Measurements from ENCODE around the gene MOB4.
A peak's percentile ranks its signal among the peaks of the same experiment; 100 is the strongest.
"Not testable (repeated sequence)": the region's sequence is repeated elsewhere in the genome, so short reads cannot be mapped to it uniquely, and the experiment has no call there.

The MOB4 gene

DNA sequence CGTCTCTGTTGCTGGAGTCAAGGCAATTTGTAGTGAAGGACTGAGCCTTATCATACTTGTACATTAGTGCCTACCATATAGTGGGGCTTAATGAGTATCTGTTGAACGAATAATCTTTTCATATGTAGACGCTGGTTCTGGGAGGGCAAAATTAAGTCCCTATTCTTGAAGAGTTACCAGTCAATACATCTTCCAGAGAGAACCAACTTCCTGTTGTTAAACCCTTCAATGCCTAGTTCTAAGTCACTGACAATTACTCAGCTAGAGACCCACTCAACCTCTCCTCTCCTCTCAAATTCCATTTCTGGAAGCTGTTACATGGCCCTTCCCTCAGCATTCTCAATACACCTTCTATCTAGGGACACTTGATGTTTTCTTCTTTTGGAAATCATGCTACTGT lies 1.1 kb upstream of the MOB4 start:
- no peak for DNase-seq (ENCODE audit: low read depth)

DNA sequence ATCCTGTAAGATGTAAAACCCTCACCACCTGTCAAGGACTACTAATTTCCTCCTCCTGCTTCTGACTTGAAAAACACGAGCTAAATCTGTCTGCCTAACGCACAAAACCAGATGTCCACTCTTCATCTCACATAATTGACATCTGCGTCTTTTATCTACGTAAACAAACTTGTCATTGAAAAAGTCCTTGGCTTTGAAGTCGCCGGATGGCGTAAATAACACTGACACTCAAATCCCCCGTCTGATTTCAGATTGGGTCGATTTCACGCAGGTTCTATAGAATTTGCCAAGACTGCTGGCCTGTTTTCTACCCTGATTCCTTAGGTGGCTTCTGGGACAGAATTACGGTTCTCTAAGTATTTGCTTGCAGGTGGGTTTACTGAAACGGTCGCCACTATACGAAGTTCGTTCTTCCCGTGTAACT lies 539 bp upstream of the MOB4 start:
- no peak for DNase-seq (ENCODE audit: low read depth)

DNA sequence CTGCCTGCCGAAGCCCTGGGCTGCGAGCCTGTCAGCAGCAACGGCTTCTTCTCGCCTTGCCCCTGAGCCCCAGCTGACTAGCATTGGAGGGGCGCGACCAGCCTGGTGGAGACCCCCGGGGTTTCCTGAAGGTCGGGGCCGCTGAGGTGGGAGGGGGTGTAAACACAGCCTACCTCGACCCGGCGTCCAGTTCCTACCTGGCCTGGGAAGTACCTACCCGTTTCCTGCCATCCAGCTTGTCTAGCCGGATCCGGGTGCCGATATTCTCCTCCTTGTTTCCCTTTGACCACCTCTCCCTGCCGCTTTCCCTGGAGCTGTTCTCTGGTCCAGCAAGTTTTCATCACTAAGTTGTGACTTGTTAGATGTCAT lies 511 bp downstream of the MOB4 start:
- DNase-seq (ENCODE audit: low read depth), result peak; percentile 17

DNA sequence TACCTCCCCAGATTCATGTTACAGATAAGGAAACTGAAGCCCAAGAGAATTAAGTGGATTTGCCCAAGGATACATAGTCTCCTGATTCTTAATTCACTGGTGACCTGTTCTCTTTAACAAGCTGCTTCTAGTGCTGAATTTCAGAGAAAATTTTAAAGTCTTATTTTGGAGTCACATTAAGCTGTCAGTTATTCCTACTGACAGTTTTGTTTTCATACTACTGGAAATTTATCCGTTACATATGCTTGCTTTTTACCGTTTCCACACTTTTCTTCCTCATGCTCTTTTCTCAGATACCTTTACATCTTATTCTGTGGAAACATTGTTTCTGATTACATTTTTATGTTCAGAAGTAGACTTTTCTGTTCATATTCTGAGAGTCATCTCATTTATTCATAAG lies 1.3 kb downstream of the MOB4 start:
- DNase-seq (ENCODE audit: low read depth), result no peak

DNA sequence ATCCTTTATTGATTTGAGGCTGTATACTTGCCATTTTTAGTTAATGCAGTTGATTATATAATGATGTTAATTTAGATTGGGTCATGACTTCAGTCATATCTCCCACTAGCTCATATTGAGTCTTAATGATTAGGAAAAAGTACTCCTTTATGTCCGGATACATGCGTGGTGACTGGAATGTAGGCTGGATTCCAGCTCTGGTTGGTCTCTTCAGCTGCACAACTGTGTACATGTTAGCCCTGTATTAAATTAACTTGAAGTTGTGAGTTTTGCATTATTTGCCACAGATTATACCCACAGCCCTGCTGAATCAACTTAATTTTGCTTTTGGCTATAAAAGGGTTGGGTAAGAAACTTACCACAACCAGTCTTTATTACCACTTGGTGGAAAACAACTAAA lies 22.5 kb downstream of the MOB4 start:
- no peak for DNase-seq (ENCODE audit: low read depth)

DNA sequence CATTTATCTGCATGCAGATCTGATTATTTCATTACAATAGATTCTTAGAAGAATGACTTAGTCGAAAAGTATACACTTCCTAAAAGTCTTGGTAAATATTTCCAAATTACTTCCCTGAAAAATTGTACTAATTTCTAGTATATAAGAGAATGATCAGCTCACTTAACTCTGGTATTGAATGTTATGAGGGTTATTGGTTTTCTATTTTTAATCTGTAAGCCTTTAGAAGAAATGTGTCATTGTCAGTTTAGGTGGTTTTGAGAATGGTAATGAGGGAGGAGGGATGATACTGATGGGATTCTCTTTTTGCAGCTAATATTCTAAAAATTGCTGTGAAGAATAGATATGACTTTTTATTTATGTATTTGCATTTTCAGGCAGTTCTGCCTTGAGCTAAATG lies 23.9 kb downstream of the MOB4 start:
- DNase-seq (ENCODE audit: low read depth), result no peak

DNA sequence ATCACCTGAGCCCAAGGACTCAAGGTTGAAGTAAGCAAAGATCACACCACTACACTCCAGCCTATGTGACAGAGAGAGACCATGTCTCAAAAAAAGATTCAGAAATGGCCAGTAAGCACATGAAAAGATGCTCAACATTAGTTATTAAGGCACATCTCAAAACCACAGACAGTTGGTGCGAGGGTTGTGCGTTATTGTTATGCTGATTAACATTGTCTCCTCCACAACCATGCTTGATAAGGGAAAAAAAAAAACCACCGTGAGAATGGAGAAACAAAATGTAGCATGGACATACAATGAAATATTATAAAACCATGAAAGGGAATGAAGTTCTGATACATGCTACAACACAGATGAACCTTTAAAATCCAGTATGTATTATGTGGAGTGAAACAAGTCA lies 27.3 kb downstream of the MOB4 start:
- no peak for DNase-seq (ENCODE audit: low read depth)

DNA sequence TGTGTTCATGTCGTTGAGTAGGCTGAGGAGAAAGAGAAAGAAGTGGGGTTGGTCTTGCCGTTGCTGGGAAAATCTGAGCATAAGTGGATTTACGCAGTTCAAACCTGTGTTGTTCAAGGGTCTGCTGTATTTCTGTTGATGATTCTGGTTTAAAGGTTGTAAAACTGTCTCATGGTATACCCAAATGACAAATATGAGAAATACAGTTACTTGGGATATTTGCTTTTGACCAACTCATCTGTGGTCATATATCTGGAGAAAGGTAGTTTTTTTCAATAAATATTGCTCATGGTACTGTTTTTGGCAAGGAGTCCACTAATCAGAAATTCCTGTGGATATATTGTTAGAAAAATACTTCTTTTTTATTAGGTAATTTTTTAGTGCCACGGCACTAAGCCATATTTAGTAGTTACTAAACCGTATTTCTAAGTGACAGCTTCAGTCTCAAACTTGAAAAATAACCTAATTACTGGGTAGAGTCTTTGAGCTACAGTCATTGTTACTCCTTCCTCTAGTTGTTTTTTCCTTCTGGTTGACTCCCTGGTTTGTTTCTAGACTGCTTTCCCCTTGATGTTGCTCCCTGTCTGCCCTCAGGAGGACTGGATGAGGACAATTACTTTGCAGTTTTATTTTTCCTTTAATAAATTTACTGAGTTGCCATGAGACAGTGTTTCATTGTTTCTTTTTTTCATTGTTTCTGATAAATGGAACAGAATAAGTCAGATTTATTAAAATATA lies 31.5 kb downstream of the MOB4 start:
- DNase-seq (ENCODE audit: low read depth), result no peak

DNA sequence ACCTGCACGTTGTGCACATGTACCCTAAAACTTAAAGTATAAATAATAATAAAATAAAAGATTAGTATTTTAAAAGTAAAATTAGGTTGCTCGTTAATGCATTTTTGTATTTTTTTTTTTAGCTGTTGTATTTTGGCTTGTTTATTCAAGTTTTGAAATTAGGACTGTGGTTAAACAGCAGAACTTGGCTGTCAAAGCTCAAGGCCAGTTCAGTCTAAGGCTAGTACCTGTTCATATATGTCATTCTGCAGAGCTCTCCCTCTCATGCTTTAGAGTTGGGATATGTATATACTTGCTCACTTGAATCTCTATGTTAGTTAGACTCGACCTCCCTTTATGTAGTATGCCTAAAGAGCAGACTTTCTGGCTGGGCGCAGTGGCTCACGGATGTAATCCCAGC lies 32.7 kb downstream of the MOB4 start:
- no peak for DNase-seq (ENCODE audit: low read depth)

DNA sequence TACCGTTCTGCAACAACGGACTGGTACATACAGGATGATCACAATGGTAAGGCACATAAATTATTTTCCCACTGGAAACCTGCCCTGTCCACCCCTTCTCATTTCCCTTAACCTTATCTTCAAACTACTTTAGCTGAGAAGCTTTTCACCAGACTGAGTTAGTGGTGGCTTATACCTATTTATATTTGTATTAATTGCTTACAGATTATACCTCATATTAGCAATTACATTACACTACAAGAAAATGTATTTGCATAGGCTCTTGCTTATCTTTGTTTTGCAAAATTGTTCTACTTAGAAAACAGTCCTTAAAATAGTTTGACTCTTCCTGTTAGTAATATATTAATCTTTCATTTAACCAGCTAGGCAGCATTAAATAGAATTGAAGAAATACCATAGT lies 35.4 kb downstream of the MOB4 start:
- DNase-seq (ENCODE audit: low read depth), result not testable (repeated sequence)

DNA sequence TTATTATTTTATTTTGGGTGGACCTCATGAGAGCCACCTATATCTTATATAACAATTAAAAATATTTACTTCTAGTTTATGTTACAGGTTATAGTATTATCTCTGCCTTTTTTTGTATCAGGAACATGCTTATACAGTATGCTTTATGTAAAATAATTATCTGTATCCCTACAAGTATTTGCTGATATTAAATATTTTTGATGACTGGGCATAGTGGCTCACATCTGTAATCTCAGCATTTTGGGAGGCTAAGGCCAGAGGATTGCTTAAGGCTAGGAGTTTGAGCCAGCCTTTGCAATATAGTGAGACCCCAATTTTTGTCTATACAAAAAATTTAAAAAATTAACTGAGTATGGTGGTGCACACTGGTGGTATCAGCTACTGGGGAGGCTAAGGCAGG lies 39.6 kb downstream of the MOB4 start:
- DNase-seq (ENCODE audit: low read depth), result no peak

DNA sequence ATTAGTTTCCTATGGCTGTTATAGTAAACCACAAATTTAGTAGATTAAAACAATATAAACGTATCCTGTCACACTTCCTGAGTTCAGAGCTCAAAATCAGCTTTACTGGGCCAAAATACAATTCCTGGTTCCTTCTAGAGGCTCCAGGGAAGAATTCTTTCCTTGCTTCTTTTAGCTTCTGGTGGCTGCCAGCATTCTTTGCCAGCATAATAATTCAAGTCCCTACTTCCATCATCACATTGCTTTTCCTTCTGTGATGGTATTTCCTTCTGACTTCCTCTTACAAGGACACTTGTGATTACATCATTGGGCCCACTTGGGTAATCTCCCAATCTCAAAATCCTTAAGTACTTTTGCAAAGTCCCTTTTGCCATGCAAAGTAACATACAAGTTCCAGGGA lies 40.6 kb downstream of the MOB4 start:
- DNase-seq (ENCODE audit: low read depth), result no peak

DNA sequence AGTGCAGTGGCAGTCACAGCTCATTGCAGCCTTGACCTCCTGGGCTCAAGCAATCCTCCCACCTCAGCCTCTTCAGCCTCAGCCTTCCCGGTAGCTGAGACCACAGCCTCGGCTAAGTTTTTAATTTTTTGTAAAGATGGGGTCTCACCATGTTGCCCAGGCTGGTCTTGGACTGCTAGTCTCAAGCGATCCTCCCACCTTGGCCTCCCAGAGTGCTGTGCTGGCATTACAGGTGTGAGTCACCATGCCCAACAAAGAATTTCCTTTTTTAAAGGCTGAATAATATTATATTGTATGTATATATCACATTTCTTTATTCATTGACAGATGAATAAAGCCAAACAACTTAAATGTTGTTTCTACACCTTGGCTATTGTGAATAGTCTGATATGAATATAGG lies 42.5 kb downstream of the MOB4 start:
- no peak for DNase-seq (ENCODE audit: low read depth)

DNA sequence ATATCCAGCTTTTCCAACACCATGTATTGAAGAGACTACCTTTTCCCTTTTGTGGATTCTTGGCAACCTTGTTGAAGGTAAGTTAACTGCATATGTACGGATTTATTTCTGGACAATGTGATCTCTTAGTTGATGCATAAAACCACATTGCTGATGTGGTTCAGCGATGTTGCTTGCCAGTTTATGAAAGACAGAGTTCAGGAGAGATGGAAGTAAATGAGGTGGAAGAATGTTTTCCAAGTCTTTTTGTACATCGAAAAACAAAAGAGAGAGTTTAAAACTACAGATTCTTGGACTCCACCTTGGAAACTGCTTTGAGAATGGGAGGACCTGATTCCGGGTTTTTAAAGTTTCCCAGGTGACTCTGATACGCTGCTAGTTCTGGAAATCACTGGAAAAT lies 43.8 kb downstream of the MOB4 start:
- DNase-seq (ENCODE audit: low read depth), result no peak

DNA sequence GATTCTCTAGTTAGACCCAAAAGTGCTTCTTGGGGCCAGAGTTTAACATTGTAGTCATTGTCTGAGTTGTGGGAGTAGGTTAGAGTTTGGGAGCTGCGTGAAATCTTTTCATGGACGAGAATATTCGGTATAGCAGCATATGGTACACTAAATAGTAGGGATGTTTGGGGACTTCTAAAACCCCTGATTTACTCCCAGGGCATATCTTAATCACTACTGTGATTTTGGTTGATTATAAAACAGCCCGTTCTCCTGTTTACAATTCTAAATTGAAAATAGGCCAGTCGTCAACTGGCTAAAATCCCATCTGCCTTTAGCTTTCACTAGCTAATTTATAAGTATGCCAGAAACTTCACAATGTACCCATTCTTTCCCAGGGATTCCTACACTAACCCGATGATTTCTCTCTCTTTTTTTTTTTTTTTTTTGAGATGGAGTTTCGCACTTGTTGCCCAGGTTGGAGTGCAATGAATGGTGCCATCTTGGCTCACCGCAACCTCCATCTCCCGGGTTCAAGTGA lies 44.3 kb downstream of the MOB4 start:
- no peak for DNase-seq (ENCODE audit: low read depth)

DNA sequence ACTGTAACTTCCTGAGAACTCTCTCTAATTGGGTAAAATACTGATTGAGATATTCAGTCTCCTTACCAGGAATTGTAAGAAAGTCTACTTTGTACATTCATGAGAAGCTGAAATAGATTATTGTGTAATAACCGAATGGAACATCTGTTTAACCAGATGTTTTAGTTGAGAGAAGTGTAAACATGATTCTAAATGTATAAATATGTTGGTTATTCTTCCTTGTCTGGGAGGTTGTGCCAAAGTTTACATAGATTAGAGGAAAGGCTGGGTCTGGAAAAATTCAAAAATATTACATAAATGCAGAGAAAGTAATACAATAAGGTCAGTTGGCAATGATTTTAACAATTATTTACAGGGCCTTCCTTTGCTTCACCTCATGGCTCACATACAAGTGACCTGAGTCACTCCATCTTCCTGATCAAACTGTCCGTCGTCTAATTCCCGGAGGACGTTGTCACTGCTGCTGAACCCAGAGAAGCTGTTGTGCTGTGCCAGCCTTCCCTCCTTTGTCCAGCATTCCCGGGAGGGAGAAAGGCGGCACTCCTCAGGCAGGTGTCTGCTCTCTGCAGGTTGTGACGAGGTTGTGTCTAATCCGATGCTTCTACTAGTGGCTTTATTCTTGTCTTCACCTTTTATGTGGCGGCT lies 55.9 kb downstream of the MOB4 start:
- no peak for DNase-seq (ENCODE audit: low read depth)

DNA sequence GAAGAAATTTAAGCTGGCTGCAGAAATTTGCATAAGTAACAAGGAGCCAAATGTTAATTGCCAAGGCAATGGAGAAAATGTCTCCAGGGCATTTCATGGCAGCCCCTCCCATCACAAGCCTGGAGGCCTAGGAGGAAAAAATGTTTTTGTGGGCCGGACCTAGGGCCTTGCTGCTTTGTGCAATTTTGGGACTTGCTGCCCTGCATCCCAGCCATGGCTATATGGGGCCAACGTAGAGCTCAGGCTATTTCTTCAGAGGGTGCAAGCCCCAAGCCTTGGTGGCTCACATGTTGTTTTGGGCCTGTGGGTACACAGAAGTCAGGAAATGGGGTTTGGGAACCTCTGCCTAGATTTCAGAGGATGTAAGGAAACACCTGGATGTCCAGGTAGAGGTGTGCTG lies 57.7 kb downstream of the MOB4 start:
- no peak for DNase-seq (ENCODE audit: low read depth)

DNA sequence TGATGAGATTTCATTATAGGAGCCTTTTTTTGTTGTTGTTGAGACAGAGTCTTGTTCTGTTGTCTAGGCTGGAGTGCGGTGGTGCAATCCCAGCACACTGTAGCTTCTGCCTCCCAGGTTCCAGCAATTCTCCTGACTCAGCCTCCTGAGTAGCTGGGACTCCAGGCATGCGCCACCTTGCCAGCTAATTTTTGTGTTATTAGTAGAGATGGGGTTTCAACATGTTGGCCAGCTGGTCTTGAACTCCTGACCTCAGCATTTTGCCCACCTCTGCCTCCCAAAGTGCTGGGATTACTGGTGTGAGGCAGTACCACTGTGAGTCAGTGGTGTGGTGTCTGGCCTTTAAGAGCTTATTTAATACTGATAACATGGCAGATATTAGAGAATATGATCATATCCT lies 60.1 kb downstream of the MOB4 start:
- no peak for DNase-seq (ENCODE audit: low read depth)

DNA sequence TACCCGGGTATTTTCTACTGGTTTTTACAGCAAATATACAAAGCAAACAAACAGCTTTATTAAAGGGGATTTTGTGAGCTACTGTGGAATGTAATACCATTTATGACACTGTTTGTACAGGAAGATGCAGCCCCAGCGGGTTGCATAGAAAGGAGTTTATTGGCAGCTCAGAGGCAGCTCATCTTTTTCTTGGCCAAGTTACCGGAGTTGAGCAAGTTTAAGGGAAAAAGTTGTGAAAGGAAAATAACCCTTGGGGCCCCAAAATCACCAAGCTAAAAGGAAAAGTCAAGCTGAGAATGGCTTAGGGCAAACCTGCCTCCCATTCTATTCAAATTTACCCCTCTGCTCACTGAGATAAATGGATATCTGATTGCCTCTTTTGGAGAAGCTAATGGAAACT lies 60.8 kb downstream of the MOB4 start:
- DNase-seq (ENCODE audit: low read depth), result no peak

DNA sequence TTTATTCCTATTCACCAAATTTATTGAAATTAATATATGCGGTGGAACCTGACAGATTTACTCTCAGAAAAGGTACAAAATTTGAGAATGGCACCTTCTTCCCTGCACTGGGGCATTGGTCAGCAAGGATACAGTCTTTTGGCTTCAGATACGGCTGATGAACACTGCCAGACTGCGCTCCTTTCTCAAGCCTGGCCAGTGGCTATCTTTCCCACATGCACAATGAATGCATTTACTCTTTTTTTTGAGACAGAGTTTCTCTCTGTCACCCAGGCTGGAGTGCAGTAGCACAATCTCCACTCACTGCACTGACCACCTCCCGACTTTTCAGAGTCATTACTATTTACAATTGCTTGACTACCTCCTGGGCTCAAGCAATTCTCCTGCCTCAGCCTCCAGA lies 61.6 kb downstream of the MOB4 start:
- DNase-seq (ENCODE audit: low read depth), result no peak

DNA sequence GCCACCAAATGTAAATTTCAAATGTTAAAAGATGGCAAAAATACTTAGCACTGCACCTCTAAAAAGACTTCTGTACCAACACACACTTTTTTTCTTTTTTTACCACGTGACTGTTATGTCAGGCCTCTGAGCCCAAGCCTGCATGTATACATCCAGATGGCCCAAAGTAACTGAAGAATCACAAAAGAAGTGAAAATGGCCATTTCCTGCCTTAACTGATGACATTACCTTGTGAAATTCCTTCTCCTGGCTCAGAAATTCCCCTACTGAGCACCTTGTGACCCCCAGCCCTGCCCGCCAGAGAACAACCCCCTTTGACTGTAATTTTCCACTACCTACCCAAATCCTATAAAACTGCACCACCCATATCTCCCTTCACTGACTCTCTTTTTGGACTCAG lies 62.4 kb downstream of the MOB4 start:
- DNase-seq (ENCODE audit: low read depth), result not testable (repeated sequence)

DNA sequence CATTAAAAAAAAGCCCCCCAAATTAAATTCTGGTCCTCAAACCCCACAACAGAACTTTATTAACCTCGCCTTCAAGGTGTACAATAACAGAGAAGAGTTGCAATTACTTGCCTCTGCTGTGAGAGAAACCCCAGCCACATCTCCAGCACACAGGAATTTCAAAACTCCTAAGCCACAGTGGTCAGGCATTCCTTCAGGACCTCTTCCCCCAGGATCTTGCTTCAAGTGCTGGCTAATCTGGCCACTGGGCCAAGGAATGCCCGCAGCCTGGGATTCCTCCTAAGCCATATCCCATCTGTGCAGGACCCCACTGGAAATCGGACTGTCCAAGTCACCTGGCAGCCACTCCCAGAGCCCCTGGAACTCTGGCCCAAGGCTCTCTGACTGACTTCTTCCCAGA lies 64.3 kb downstream of the MOB4 start:
- DNase-seq (ENCODE audit: low read depth), result not testable (repeated sequence)

DNA sequence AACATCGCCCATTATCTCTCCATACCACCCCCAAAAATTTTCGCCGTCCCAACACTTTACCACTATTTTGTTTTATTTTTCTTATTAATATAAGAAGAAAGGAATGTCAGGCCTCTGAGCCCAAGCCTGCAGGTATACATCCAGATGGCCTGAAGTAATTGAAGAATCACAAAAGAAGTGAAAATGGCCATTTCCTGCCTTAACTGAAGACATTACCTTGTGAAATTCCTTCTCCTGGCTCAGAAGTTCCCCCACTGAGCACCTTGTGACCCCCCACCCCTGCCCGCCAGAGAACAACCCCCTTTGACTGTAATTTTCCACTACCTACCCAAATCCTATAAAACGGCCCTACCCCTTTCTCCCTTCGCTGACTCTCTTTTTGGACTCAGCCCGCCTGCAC lies 71.4 kb downstream of the MOB4 start:
- DNase-seq (ENCODE audit: low read depth), result not testable (repeated sequence)

Data from activated T-cell treated with anti-CD3 and anti-CD28 coated beads for 1 hour (primary cell).